Sigmoid colon (tissue), 7 donors: Measurements from ENCODE around the gene NLRC5. TPM values are rescaled to one million over a fixed set of nuclear protein-coding genes. Genes with fewer than 3 reads are reported as not detected.
A peak's percentile ranks its signal among the peaks of the same experiment; 100 is the strongest.

Source experiments
- DNase-seq: peaks from one replicate; pipeline ENCODE4 v3.0.0-alpha.2; 2019
- H3K27ac ChIP-seq, 4 donors: fragments of 200-600 bp; sonication (generic); one replicate each; pipeline ENCODE4 v1.5.1; 2016 to 2019; ENCODE audit warnings: mild to moderate bottlenecking in 1 of 4
- H3K27me3 ChIP-seq, 3 donors: fragments of 200-600 bp; sonication (generic); one replicate each; pipeline ENCODE4 v1.5.1; 2019; ENCODE audit warnings: mild to moderate bottlenecking in 1 of 3
- H3K36me3 ChIP-seq, 4 donors: fragments of 200-600 bp; sonication (generic); one replicate each; pipeline ENCODE4 v1.5.1; 2016 to 2019
- H3K4me1 ChIP-seq, 4 donors: fragments of 200-600 bp; sonication (generic); one replicate each; pipeline ENCODE4 v1.5.1; 2017 to 2019
- H3K4me3 ChIP-seq, 4 donors: fragments of 200-600 bp; sonication (generic); one replicate each; pipeline ENCODE4 v1.5.1; 2017 to 2019; ENCODE audit warnings: mild to moderate bottlenecking in 2 of 4, moderate library complexity in 1 of 4
- H3K9me3 ChIP-seq, 4 donors: fragments of 200-600 bp in 3 of 4; sonication (generic) in 3 of 4; one replicate each; pipeline versions ENCODE4 v1.5.1 to v1.6.1; 2013 to 2019
- EP300 ChIP-seq, 4 donors: sonication (generic); formaldehyde crosslinking; IDR thresholded peaks; one replicate each; pipeline ENCODE4 v1.6.1; 2017; ENCODE audit warnings: antibody characterized with exemption in 4 of 4
- POLR2A ChIP-seq, 2 donors: fragments of 450-650 bp; IDR thresholded peaks; one replicate each; pipeline ENCODE4 v1.6.1; 2016; ENCODE audit warnings: antibody characterized with exemption in 2 of 2, mild to moderate bottlenecking in 2 of 2, moderate library complexity in 2 of 2
- POLR2AphosphoS5 ChIP-seq, 4 donors: sonication (generic); formaldehyde crosslinking; IDR thresholded peaks; one replicate each; pipeline ENCODE4 v1.6.1; 2017; ENCODE audit warnings: antibody characterized with exemption in 4 of 4
- WGBS, 2 donors: extraction: QIAGEN DNeasy Blood & Tissue Kit; methylation state at CpG; one replicate each; pipeline ENCODE4 v1.1.7; 2013; 5-methylcytosine and 5-hydroxymethylcytosine counted together
- intact Hi-C: fragments of 100-400 bp; cut with DNase I; formaldehyde crosslinking; loops from one replicate; pipeline ENCODE4 v1.15.1; 2023
- polyA plus RNA-seq, 3 donors: library from polyadenylated mRNA; stranded (reverse); fragments of 200-250 nt; gene quantifications; one replicate each; pipeline ENCODE4 v1.2.3, GENCODE V29; 2013
- total RNA-seq, 4 donors: library from RNA; depleted of rRNA; stranded (reverse); fragments of >200 nt; gene quantifications; one replicate each; pipeline ENCODE4 v1.1.0, GENCODE V29; 2016
- TF ChIP-seq, protein P1 (sequence below), 4 experiments: fragments of 450-650 bp in 3 of 4; fragments of 200-600 bp in 1 of 4; IDR thresholded peaks; one replicate each; pipeline ENCODE4 v1.5.1; 2016 to 2019; ENCODE audit warnings: antibody characterized with exemption in 4 of 4, mild to moderate bottlenecking in 3 of 4, moderate library complexity in 2 of 4
- donor health status: healthy with polysubstance abuse.
- donor health status: Bipolar disorder and iron deficiency.
- donor health status: healthy.

Gene NLRC5
- total and polyA plus RNA-seq, 7 donors: 9.5 to 119 (median 19.5) TPM

DNA sequence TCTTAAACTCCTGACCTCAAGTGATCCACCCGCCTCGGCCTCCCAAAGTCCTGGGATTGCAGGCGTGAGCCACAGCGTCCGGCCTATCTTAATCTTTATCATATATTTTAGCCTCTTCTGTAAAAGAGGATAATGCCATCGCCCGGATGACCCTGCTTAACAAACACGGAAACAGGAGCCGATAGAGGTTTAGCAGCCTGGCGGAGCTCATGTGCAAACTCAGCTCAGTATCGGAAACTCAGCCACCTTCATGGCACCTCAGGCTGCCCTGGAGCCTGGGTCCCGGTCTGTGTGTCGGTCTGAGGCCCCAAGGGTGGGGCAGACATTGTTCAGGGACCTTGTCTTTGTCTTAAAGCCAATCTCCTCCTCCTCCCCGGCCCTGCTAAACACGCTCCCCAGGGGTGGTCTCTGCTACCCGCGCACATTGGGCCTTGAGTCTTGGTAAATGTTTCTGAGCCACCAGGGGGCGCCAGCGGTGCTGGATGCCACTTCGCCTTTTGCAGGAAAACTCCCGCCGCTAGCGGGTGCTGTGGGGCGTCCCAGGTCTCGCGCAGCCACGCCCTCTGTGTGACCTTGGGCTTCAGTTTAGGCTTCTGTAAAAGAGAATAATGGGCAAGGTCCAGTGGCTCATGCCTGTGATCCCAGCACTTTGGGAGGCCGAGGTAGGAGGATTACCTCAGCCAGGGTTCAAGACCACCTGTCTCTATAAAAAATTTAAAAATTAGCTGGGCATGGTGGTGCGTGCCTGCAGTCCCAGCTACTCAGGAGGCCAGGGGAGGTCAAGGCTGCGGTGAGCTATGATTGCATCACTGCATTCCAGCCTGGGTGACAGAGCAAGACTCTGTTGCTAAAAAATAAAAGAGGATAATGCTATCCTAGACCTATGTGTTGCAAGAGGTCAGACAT lies 24.9 kb upstream of the NLRC5 start:
- TF ChIP-seq, protein P1, sequence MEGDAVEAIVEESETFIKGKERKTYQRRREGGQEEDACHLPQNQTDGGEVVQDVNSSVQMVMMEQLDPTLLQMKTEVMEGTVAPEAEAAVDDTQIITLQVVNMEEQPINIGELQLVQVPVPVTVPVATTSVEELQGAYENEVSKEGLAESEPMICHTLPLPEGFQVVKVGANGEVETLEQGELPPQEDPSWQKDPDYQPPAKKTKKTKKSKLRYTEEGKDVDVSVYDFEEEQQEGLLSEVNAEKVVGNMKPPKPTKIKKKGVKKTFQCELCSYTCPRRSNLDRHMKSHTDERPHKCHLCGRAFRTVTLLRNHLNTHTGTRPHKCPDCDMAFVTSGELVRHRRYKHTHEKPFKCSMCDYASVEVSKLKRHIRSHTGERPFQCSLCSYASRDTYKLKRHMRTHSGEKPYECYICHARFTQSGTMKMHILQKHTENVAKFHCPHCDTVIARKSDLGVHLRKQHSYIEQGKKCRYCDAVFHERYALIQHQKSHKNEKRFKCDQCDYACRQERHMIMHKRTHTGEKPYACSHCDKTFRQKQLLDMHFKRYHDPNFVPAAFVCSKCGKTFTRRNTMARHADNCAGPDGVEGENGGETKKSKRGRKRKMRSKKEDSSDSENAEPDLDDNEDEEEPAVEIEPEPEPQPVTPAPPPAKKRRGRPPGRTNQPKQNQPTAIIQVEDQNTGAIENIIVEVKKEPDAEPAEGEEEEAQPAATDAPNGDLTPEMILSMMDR (IDR thresholded peaks at IDR 0.05): peak; percentile 40 to 86 (median 60)
- no peak for TF ChIP-seq POLR2AphosphoS5 (IDR thresholded peaks at IDR 0.05)
- no peak for TF ChIP-seq POLR2A (IDR thresholded peaks at IDR 0.05)
- no peak for TF ChIP-seq EP300 (IDR thresholded peaks at IDR 0.05)
- Histone ChIP-seq H3K4me3 (no peak overlapping the region), H3K27ac (no peak overlapping the region), H3K4me1 (peaks cover 0 to 17% (median 12%) of the 10 kb centered on the region in 4 donors), H3K36me3 (no peaks in the 10 kb centered on the region), H3K9me3 (no peaks in the 10 kb centered on the region), H3K27me3 (no peaks in the 10 kb centered on the region)
- DNase-seq: peak; percentile 82
- 40 to 42% methylated on average over 30 of the region's 30 CpGs for WGBS, 2 donors
- intact Hi-C loops: no loop called here

DNA sequence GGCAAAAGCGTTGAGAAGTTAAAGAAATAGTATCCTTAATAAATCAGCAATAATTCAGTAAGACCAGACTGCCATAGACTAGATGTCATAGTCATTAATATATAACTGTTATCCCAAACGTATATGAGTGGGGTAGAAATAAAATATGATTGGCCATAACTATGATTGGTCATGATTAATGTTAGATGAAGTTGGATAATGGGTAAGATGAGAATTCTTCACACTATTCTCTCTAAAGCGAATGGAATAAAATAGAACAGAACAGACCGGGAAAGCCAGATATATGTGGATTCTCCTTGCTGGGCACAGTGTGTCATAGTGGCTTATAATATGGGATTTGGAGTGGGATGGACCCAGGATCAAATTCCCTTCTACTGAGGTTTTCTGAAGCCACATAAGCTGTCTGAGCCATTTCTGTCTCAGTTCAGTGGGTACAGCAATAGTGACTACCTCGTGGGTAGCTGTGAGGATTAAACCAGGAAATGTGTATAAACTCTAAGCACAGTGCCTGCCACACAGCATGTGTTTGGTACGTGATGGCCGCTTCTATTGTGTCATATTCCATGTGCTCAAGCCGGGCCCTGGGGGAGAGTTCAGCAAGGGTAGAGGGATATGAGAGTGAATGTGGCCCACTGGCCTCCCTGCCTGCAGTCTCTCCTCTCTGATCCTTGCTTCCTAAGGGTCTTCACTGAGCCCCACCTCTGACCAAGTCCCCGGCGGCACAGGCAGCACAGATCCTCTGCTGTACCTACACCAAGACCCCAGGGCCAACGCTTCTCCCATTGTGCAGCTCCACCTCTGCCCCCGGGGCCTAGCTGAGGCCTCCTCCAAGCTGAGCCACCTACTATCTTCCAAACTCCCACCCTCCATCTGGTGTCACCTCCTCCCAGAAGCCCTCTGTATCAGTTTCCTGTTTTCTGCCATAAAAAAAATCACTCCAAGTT lies 23.9 kb upstream of the NLRC5 start:
- 82% methylated on average over 12 of the region's 12 CpGs for WGBS, 2 donors
- Histone ChIP-seq H3K36me3 (no peaks in the 10 kb centered on the region), H3K4me3 (no peak overlapping the region), H3K27me3 (no peaks in the 10 kb centered on the region), H3K9me3 (no peaks in the 10 kb centered on the region), H3K4me1 (peaks cover 0 to 17% (median 12%) of the 10 kb centered on the region in 4 donors), H3K27ac (peak overlapping the region in 2 of 4 donors; percentile 24 to 54)
- DNase-seq: no peak
- TF ChIP-seq EP300 (IDR thresholded peaks at IDR 0.05) (no peak), POLR2AphosphoS5 (IDR thresholded peaks at IDR 0.05) (no peak), POLR2A (IDR thresholded peaks at IDR 0.05) (no peak)
- TF ChIP-seq, protein P1 (IDR thresholded peaks at IDR 0.05): no peak
- intact Hi-C loops: no loop called here

- intact Hi-C loops: no loop called here
- TF ChIP-seq, protein P1 (IDR thresholded peaks at IDR 0.05): no peak
- TF ChIP-seq POLR2AphosphoS5 (IDR thresholded peaks at IDR 0.05): no peak
- TF ChIP-seq EP300 (IDR thresholded peaks at IDR 0.05): no peak
- no peak for TF ChIP-seq POLR2A (IDR thresholded peaks at IDR 0.05)
- H3K4me1 ChIP-seq: peaks cover 0 to 17% (median 12%) of the 10 kb centered on the region in 4 donors
- H3K27ac ChIP-seq: peak overlapping the region in 2 of 4 donors; percentile 24 to 54
- no peaks in the 10 kb centered on the region for H3K36me3 ChIP-seq
- H3K27me3 ChIP-seq: no peaks in the 10 kb centered on the region
- H3K4me3 ChIP-seq: no peak overlapping the region
- no peaks in the 10 kb centered on the region for H3K9me3 ChIP-seq
- DNase-seq: no peak
- WGBS, 2 donors: 67 to 69% methylated on average over 3 of the region's 3 CpGs
Observed at GRCh38 chr16:56966093-56966475, 23.3 kb upstream of the NLRC5 start.

DNA sequence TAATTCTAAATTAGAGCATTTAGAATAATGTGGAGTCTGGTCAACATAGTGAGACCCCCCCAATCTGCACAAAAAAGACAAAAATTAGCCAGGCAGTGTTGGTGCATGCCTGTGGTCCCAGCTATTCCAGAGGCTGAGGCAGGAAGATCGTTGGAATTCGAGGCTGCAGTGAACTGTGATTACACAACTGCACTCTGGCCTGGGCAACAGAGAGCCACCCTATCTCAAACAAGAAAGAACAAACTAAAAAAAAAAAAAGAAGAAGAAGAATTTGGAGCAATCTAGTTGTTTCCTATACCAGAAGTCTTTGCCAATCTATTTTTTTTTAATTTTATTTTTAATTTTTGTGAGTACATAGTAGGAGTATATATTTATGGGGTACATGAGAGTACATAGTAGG lies 21.6 kb upstream of the NLRC5 start:
- H3K4me3 ChIP-seq: no peak overlapping the region
- intact Hi-C loops: no loop called here
- no peak for DNase-seq
- H3K36me3 ChIP-seq: no peaks in the 10 kb centered on the region
- TF ChIP-seq POLR2A (IDR thresholded peaks at IDR 0.05) (no peak), POLR2AphosphoS5 (IDR thresholded peaks at IDR 0.05) (no peak), EP300 (IDR thresholded peaks at IDR 0.05) (no peak)
- TF ChIP-seq, protein P1 (IDR thresholded peaks at IDR 0.05): no peak
- H3K27ac ChIP-seq: no peak overlapping the region
- whole genome bisulfite sequencing, 2 donors: 25 to 64% methylated on average over 2 of the region's 2 CpGs
- no peaks in the 10 kb centered on the region for H3K9me3 ChIP-seq
- peaks cover 0 to 17% (median 12%) of the 10 kb centered on the region in 4 donors for H3K4me1 ChIP-seq
- peaks cover 0 to 1% (median 0%) of the 10 kb centered on the region in 3 donors for H3K27me3 ChIP-seq
